Measurements from ENCODE around the gene RAB7B. TPM values are rescaled to one million over a fixed set of nuclear protein-coding genes. Genes with fewer than 3 reads are reported as not detected.

The RAB7B gene
- total and polyA plus RNA-seq, 2 donors (not counting 1 experiment from before 2014, with no cell fraction given): 9.1 to 15.5 TPM

DNA sequence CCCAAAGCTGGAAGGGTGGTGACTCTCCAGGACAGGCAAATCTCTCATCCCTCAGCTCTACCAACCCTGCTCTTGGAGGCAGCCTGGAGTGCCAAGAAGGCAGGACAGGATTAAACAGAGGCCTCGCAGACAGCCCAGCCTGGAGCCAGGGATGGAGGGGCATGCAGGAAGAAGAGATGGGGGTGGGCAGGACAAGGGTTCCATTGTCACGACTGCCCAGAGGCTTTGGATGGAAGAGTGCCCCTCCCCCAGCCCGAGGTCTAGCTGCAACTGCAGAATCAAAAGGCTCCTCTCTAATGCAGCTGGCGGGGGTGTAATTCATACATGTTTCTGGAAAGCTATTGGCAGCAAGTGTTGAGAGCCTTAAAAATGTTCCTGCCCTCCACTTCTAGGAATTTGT lies 8.8 kb downstream of the RAB7B start:
- no peak overlapping the region for H3K27ac ChIP-seq (ENCODE audit: insufficient read depth, low read length)
- no peak for DNase-seq (ENCODE audit: low read depth in 2 of 2)
- H3K79me2 ChIP-seq (ENCODE audit: control insufficient read depth, insufficient read depth, low read length): no peaks in the 10 kb centered on the region
- no peaks in the 10 kb centered on the region for H3K27me3 ChIP-seq (ENCODE audit: control insufficient read depth, insufficient read depth, low read length)
- peaks cover 2% of the 10 kb centered on the region for H3K4me1 ChIP-seq (ENCODE audit: control insufficient read depth, extremely low read depth, insufficient read depth, low read length)
- no peak overlapping the region for H2AFZ ChIP-seq (ENCODE audit: low read length)
- no peak overlapping the region for H3K9ac ChIP-seq (ENCODE audit: insufficient read depth, low read length)
- H3K4me2 ChIP-seq (ENCODE audit: extremely low read depth, insufficient read depth, low read length): no peak overlapping the region
- no peaks in the 10 kb centered on the region for H3K36me3 ChIP-seq (ENCODE audit: control insufficient read depth, insufficient read depth, low read length)
- H3K4me3 ChIP-seq (replicated peaks in 1 of 4; ENCODE audit: control extremely low read depth in 1 of 4, insufficient read depth in 1 of 4, low read depth in 3 of 4, low read length in 4 of 4): no peak overlapping the region
- no peak for TF ChIP-seq EZH2 (IDR thresholded peaks at IDR 0.05; ENCODE audit: low read length, missing control alignments)
- TF ChIP-seq, protein P1, sequence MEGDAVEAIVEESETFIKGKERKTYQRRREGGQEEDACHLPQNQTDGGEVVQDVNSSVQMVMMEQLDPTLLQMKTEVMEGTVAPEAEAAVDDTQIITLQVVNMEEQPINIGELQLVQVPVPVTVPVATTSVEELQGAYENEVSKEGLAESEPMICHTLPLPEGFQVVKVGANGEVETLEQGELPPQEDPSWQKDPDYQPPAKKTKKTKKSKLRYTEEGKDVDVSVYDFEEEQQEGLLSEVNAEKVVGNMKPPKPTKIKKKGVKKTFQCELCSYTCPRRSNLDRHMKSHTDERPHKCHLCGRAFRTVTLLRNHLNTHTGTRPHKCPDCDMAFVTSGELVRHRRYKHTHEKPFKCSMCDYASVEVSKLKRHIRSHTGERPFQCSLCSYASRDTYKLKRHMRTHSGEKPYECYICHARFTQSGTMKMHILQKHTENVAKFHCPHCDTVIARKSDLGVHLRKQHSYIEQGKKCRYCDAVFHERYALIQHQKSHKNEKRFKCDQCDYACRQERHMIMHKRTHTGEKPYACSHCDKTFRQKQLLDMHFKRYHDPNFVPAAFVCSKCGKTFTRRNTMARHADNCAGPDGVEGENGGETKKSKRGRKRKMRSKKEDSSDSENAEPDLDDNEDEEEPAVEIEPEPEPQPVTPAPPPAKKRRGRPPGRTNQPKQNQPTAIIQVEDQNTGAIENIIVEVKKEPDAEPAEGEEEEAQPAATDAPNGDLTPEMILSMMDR (conservative IDR thresholded peaks at IDR 0.05 in 1 of 2, IDR thresholded peaks at IDR 0.05 in 1 of 2; ENCODE audit: low read depth in 1 of 2, low read length in 2 of 2): no peak
- no peaks in the 10 kb centered on the region for H4K20me1 ChIP-seq (ENCODE audit: control insufficient read depth, extremely low read depth, insufficient read depth, low read length)
- no peaks in the 10 kb centered on the region for H3K9me3 ChIP-seq (ENCODE audit: control insufficient read depth, insufficient read depth, low read depth, low read length)

DNA sequence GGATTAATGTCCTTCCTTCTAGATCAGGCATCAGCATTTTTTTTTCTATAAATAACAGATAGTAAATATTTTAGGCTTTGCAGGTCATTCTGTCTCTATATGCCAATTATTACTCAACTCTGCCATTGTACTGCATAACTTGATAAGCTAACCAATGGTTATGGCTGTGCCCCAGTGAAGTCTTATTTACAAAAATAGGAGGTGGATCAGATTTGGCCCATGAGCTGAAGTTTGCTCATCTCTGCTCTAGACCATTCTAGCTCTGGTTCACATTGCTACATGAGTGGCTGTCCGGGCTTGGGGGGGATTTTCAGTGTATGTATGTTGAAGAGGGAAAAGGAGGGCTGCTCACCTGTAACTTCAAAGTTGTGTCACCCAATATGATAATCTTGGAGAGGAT lies 10.1 kb downstream of the RAB7B start:
- H3K27me3 ChIP-seq (ENCODE audit: control insufficient read depth, insufficient read depth, low read length): no peaks in the 10 kb centered on the region
- no peak overlapping the region for H3K4me3 ChIP-seq (replicated peaks in 1 of 4; ENCODE audit: control extremely low read depth in 1 of 4, insufficient read depth in 1 of 4, low read depth in 3 of 4, low read length in 4 of 4)
- no peak for DNase-seq (ENCODE audit: low read depth in 2 of 2)
- H3K4me2 ChIP-seq (ENCODE audit: extremely low read depth, insufficient read depth, low read length): no peak overlapping the region
- H3K79me2 ChIP-seq (ENCODE audit: control insufficient read depth, insufficient read depth, low read length): no peaks in the 10 kb centered on the region
- TF ChIP-seq EZH2 (IDR thresholded peaks at IDR 0.05; ENCODE audit: low read length, missing control alignments): no peak
- TF ChIP-seq, protein P1 (conservative IDR thresholded peaks at IDR 0.05 in 1 of 2, IDR thresholded peaks at IDR 0.05 in 1 of 2; ENCODE audit: low read depth in 1 of 2, low read length in 2 of 2): no peak
- H3K9me3 ChIP-seq (ENCODE audit: control insufficient read depth, insufficient read depth, low read depth, low read length): no peaks in the 10 kb centered on the region
- H3K9ac ChIP-seq (ENCODE audit: insufficient read depth, low read length): no peak overlapping the region
- H4K20me1 ChIP-seq (ENCODE audit: control insufficient read depth, extremely low read depth, insufficient read depth, low read length): no peaks in the 10 kb centered on the region
- no peak overlapping the region for H2AFZ ChIP-seq (ENCODE audit: low read length)
- H3K27ac ChIP-seq (ENCODE audit: insufficient read depth, low read length): no peak overlapping the region
- peaks cover 2% of the 10 kb centered on the region for H3K4me1 ChIP-seq (ENCODE audit: control insufficient read depth, extremely low read depth, insufficient read depth, low read length)
- H3K36me3 ChIP-seq (ENCODE audit: control insufficient read depth, insufficient read depth, low read length): no peaks in the 10 kb centered on the region

DNA sequence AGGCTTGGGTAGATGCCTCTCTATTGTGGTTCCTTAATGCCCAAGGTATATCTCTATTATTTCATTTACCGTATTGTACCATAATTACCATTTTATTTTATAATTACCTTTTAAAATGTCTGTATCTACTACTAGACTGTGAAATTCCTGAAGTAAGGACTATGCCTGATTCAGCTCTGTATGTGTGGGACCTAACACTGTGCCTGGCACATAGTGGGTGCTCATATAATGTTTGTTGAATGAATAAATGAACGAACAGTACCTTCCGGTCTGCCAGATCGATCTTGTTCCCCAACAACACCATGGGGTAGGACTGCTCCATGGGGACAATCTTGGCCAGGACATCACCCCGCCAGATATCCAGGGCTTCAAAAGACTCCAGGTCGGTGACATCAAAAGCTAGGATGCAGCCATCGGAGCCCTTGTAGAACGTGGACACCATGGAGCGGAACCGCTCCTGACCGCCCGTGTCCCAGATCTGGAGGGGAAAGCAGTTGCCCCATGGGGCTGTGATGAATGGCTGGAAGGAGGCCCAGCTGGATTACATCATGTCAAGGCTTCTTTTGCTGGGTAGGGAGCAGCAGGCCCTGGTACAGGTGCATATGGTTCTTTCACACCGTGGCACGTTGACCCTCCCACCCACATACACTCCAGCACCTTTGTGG lies 10.8 kb downstream of the RAB7B start:
- Histone ChIP-seq H3K4me3 (replicated peaks in 1 of 4; ENCODE audit: control extremely low read depth in 1 of 4, insufficient read depth in 1 of 4, low read depth in 3 of 4, low read length in 4 of 4) (no peak overlapping the region), H4K20me1 (ENCODE audit: control insufficient read depth, extremely low read depth, insufficient read depth, low read length) (no peaks in the 10 kb centered on the region), H3K27ac (ENCODE audit: insufficient read depth, low read length) (no peak overlapping the region), H3K4me2 (ENCODE audit: extremely low read depth, insufficient read depth, low read length) (no peak overlapping the region), H3K9me3 (ENCODE audit: control insufficient read depth, insufficient read depth, low read depth, low read length) (no peaks in the 10 kb centered on the region), H3K27me3 (ENCODE audit: control insufficient read depth, insufficient read depth, low read length) (no peaks in the 10 kb centered on the region), H3K36me3 (ENCODE audit: control insufficient read depth, insufficient read depth, low read length) (no peaks in the 10 kb centered on the region), H3K79me2 (ENCODE audit: control insufficient read depth, insufficient read depth, low read length) (no peaks in the 10 kb centered on the region), H2AFZ (ENCODE audit: low read length) (no peak overlapping the region), H3K9ac (ENCODE audit: insufficient read depth, low read length) (no peak overlapping the region), H3K4me1 (ENCODE audit: control insufficient read depth, extremely low read depth, insufficient read depth, low read length) (peaks cover 2% of the 10 kb centered on the region)
- no peak for DNase-seq (ENCODE audit: low read depth in 2 of 2)
- TF ChIP-seq, protein P1 (conservative IDR thresholded peaks at IDR 0.05 in 1 of 2, IDR thresholded peaks at IDR 0.05 in 1 of 2; ENCODE audit: low read depth in 1 of 2, low read length in 2 of 2): no peak
- TF ChIP-seq EZH2 (IDR thresholded peaks at IDR 0.05; ENCODE audit: low read length, missing control alignments): no peak
